Neural progenitor cell (in vitro differentiated cells): Measurements from ENCODE around the gene ANGPTL2.

ENCODE experiments used
- EZH2 ChIP-seq: fragments of 200-600 bp; sonication (generic); IDR thresholded peaks from 2 replicates; pipeline ENCODE4 v1.6.1; 2017; ENCODE audit warnings: antibody characterized with exemption, mild to moderate bottlenecking, moderate library complexity
- TF ChIP-seq, protein P1 (sequence below): fragments of 200-600 bp; sonication (generic); IDR thresholded peaks from 2 replicates; pipeline ENCODE4 v1.5.1; 2017; ENCODE audit warnings: antibody characterized with exemption, mild to moderate bottlenecking

DNA sequence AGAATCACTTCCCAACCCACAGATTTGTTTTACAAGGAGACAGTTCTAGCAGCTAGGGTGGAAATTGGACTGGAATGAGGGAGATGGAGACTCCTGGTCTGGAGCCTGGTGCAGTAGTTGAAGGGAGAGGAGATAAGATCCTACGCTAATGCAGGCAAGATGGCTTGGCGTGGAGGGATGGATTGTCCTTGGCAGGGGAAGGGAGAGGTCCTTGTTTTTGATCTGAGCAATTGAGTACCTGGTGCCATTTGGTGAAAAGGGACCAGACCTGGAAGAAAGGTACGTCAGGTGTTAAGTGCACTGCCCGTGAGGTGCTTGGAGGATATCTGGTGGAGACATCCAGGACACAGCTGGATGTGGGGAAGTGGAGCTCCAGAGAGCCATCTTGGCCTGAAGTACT, 35.7 kb downstream of the ANGPTL2 start:
- TF ChIP-seq, protein P1, sequence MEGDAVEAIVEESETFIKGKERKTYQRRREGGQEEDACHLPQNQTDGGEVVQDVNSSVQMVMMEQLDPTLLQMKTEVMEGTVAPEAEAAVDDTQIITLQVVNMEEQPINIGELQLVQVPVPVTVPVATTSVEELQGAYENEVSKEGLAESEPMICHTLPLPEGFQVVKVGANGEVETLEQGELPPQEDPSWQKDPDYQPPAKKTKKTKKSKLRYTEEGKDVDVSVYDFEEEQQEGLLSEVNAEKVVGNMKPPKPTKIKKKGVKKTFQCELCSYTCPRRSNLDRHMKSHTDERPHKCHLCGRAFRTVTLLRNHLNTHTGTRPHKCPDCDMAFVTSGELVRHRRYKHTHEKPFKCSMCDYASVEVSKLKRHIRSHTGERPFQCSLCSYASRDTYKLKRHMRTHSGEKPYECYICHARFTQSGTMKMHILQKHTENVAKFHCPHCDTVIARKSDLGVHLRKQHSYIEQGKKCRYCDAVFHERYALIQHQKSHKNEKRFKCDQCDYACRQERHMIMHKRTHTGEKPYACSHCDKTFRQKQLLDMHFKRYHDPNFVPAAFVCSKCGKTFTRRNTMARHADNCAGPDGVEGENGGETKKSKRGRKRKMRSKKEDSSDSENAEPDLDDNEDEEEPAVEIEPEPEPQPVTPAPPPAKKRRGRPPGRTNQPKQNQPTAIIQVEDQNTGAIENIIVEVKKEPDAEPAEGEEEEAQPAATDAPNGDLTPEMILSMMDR: no peak
- no peak for TF ChIP-seq EZH2
